Ectodermal cell (in vitro differentiated cells): Measurements from ENCODE around the gene C12orf57.

ENCODE experiments used
- H3K27ac ChIP-seq: 2 replicates; pipeline ENCODE4 v1.7.0; 2013; ENCODE audit warnings: mild to moderate bottlenecking, low read depth, low read length; ENCODE audit not compliant: insufficient read depth, poor library complexity, severe bottlenecking
- H3K27me3 ChIP-seq: 2 replicates; pipeline ENCODE4 v1.7.0; 2013; ENCODE audit warnings: mild to moderate bottlenecking, low read length; ENCODE audit not compliant: insufficient read depth, control insufficient read depth, poor library complexity, severe bottlenecking
- H3K36me3 ChIP-seq: one replicate; pipeline ENCODE4 v1.7.0; 2013; ENCODE audit warnings: low read length; ENCODE audit not compliant: control insufficient read depth, insufficient read depth
- H3K4me1 ChIP-seq: one replicate; pipeline ENCODE4 v1.7.0; 2013; ENCODE audit warnings: low read length; ENCODE audit not compliant: control insufficient read depth, insufficient read depth
- H3K4me3 ChIP-seq: 2 replicates; pipeline ENCODE4 v1.7.0; 2013; ENCODE audit warnings: low read depth, low read length, control low read depth; ENCODE audit not compliant: insufficient read depth
- H3K9me3 ChIP-seq: 2 replicates; pipeline ENCODE4 v1.7.0; 2013; ENCODE audit warnings: mild to moderate bottlenecking, low read length, moderate library complexity; ENCODE audit not compliant: control insufficient read depth
- WGBS, 2 experiments: methylation state at CpG; one replicate each; pipeline ENCODE4 v1.1.7; 2013; ENCODE audit warnings: missing lambda C conversion rate in 2 of 2; 5-methylcytosine and 5-hydroxymethylcytosine counted together

The C12orf57 gene

DNA sequence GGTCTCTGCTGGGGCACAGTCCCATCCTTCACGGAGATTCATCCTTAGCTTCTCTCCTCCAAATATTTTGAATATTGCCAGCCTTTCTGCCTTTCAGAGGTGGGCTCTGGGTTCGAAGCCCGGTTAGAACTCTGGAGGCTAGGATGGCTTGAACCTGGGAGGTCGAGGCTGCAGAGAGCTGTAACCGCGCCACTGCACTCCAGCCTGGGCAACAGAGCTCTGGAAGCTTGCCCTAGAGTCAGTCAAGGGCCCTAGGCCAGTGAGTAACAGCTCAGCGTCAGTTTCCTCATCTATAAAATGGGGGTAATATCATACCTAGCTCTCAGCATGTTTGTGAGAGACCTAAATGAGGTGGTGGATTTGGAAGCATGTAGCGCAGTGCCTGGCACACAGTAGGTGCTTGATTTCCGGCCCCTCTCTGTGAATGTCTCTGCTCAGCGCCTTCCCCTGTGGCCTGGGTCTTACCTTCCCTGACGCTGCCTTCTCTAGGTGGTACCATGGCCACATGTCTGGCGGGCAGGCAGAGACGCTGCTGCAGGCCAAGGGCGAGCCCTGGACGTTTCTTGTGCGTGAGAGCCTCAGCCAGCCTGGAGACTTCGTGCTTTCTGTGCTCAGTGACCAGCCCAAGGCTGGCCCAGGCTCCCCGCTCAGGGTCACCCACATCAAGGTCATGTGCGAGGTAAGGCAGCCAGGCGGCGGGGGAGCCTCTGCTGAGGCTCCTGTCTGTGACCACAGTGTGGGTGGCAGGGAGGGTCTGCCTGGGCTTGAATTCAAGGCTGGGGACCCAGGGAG, 10.7 kb downstream of the C12orf57 start:
- H3K4me1 ChIP-seq: peaks cover 8% of the 10 kb centered on the region
- H3K4me3 ChIP-seq: no peak overlapping the region
- 91 to 92% methylated on average over 21 of the region's 21 CpGs for WGBS, 2 experiments
- no peak overlapping the region for H3K27ac ChIP-seq
- H3K27me3 ChIP-seq: no peaks in the 10 kb centered on the region
- no peaks in the 10 kb centered on the region for H3K36me3 ChIP-seq
- H3K9me3 ChIP-seq: no peaks in the 10 kb centered on the region

DNA sequence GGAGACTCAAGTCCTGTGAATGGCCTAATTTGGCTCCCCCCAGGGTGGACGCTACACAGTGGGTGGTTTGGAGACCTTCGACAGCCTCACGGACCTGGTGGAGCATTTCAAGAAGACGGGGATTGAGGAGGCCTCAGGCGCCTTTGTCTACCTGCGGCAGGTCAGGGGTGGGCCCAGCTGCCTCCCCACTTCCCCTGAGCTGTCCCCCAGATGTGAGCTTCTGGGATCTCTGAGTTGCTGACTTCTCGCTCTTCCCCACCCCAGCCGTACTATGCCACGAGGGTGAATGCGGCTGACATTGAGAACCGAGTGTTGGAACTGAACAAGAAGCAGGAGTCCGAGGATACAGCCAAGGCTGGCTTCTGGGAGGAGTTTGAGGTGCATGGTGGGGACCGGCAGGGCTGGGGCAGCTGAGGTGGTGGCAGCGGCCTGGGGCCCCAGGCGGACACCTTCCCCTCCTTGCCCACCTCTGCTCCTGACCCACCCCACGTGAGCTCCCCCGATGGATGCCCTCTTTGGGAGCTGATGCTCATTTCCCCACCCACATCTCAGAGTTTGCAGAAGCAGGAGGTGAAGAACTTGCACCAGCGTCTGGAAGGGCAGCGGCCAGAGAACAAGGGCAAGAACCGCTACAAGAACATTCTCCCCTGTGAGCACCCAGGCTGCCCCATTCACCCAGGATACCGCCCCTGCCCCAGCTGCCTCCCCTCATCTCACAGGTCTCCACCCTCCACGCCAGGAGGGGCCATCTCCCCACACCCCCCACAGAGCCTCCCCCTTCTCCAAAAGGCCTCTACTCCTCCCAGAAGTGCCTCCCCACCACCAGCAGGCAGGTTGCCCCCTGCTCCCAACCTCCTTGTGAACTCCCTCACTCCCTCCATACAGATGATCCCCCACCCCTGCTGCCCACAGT, 11.5 kb downstream of the C12orf57 start:
- H3K4me3 ChIP-seq: no peak overlapping the region
- H3K4me1 ChIP-seq: peaks cover 8% of the 10 kb centered on the region
- no peak overlapping the region for H3K27ac ChIP-seq
- WGBS, 2 experiments: 94% methylated on average over 22 of the region's 22 CpGs
- H3K27me3 ChIP-seq: no peaks in the 10 kb centered on the region
- no peaks in the 10 kb centered on the region for H3K36me3 ChIP-seq
- no peaks in the 10 kb centered on the region for H3K9me3 ChIP-seq

GRCh38 chr12:6956021-6956727, 12.4 kb downstream of the C12orf57 start:
- H3K9me3 ChIP-seq: no peaks in the 10 kb centered on the region
- H3K4me1 ChIP-seq: peaks cover 14% of the 10 kb centered on the region
- no peaks in the 10 kb centered on the region for H3K36me3 ChIP-seq
- WGBS, 2 experiments: 86 to 88% methylated on average over 28 of the region's 28 CpGs
- H3K27ac ChIP-seq: no peak overlapping the region
- H3K4me3 ChIP-seq: no peak overlapping the region
- H3K27me3 ChIP-seq: no peaks in the 10 kb centered on the region

- Histone ChIP-seq H3K27ac (no peak overlapping the region), H3K27me3 (no peaks in the 10 kb centered on the region), H3K9me3 (no peaks in the 10 kb centered on the region), H3K36me3 (no peaks in the 10 kb centered on the region), H3K4me1 (peaks cover 23% of the 10 kb centered on the region), H3K4me3 (no peak overlapping the region)
- WGBS, 2 experiments: 94% methylated on average over 20 of the region's 20 CpGs
Measured at GRCh38 chr12:6957151-6957701, 13.4 kb downstream of the C12orf57 start.

DNA sequence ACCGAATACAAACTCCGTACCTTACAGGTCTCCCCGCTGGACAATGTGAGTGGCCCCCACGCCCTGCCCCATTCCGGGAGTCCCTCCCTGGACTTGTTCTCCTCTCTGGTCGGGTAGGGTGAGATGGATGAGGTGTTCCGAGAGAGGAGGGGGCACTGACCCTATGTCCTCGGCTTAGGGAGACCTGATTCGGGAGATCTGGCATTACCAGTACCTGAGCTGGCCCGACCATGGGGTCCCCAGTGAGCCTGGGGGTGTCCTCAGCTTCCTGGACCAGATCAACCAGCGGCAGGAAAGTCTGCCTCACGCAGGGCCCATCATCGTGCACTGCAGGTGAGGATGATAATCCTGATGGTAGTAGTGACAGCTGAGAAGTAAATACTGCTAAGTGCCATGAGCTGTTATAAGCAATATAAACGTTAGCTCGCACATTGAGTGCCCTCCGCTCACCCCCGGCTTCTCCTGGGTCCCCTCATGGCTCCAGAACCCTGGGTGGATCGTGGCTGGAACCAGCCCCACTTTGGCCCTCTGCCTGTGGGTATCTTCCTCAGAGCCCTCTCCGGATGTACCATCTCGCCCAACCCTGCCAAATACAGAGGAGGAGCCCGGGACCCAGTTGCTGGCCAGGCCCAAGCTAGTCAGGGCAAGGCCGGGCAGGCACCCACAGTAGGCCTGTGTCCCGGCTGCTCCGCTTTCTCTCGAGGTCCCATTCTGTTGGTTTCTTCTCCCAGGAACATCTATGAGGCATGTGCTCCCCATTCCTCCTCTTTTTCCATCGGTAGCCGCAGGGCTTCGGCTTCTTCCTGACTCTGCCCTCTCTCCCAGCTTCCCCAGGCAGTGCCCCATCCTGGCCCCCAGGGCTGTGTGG, 14.2 kb downstream of the C12orf57 start:
- no peaks in the 10 kb centered on the region for H3K27me3 ChIP-seq
- no peak overlapping the region for H3K4me3 ChIP-seq
- no peak overlapping the region for H3K27ac ChIP-seq
- H3K9me3 ChIP-seq: no peaks in the 10 kb centered on the region
- 91 to 92% methylated on average over 28 of the region's 28 CpGs for WGBS, 2 experiments
- no peaks in the 10 kb centered on the region for H3K36me3 ChIP-seq
- H3K4me1 ChIP-seq: peaks cover 30% of the 10 kb centered on the region

DNA sequence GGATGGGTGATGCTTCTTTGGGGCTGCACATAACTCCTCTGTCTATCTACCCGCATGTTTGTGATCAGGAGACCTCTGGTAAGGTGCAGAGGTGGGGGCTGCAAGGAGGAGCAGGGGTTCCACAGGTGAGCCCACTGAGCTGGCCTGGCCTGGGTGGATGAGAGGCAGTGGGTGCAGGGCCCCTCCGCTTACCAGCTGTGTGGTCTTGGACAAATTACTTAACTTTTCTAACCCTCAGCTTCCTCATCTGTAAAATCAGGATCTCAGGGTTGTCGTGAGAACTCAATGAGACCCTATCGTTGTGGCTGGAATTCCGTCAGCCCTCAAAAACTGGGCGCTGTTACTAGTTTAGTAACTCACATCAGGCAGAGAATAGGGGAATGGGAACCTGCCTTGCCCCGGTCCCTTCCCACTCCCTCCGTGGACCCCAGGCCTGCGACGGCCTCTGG, 14.8 kb downstream of the C12orf57 start:
- Histone ChIP-seq H3K27ac (no peak overlapping the region), H3K9me3 (no peaks in the 10 kb centered on the region), H3K36me3 (no peaks in the 10 kb centered on the region), H3K4me3 (no peak overlapping the region), H3K27me3 (no peaks in the 10 kb centered on the region), H3K4me1 (peaks cover 28% of the 10 kb centered on the region)
- 89 to 90% methylated on average over 10 of the region's 10 CpGs for WGBS, 2 experiments

DNA sequence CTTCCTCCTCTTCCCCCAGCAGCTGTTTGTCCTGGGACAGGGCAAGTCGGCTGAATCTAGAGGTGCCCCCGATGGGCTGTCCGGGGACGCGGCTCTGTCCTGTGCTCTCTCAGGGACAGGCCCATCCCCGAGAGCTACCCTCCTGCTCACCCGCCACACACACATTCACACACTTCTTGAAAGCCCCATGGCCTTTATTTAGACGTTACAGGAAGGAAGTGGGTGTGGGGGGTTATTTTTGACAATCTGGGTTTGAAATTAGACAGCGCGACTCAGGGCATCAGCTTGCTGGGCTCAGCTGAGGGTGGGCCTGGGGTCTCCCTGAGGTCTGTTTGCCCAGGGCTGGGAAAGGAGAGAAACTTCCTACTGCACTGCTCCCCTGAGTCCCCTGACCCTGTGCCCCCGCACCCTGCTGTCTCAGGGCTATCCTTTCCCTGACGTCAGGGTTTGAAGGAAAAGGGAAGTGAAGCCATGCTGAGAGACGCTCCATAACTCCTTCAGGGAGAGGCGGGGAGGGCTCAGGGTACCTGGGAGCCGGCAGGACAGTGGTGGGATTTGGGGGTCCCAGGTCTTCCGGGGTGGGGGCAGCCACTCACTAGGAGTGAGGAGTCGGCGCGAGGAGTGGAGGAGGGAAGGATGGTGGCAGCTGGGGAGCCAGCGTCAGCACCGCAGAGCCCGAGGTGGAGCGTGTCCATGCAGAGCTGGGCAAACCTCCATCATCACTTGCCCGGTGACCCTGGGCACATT, 15.4 kb downstream of the C12orf57 start:
- Histone ChIP-seq H3K9me3 (no peaks in the 10 kb centered on the region), H3K4me3 (no peak overlapping the region), H3K36me3 (no peaks in the 10 kb centered on the region), H3K27ac (no peak overlapping the region), H3K27me3 (no peaks in the 10 kb centered on the region), H3K4me1 (peaks cover 26% of the 10 kb centered on the region)
- WGBS, 2 experiments: 85 to 86% methylated on average over 22 to 23 of the region's 24 CpGs

DNA sequence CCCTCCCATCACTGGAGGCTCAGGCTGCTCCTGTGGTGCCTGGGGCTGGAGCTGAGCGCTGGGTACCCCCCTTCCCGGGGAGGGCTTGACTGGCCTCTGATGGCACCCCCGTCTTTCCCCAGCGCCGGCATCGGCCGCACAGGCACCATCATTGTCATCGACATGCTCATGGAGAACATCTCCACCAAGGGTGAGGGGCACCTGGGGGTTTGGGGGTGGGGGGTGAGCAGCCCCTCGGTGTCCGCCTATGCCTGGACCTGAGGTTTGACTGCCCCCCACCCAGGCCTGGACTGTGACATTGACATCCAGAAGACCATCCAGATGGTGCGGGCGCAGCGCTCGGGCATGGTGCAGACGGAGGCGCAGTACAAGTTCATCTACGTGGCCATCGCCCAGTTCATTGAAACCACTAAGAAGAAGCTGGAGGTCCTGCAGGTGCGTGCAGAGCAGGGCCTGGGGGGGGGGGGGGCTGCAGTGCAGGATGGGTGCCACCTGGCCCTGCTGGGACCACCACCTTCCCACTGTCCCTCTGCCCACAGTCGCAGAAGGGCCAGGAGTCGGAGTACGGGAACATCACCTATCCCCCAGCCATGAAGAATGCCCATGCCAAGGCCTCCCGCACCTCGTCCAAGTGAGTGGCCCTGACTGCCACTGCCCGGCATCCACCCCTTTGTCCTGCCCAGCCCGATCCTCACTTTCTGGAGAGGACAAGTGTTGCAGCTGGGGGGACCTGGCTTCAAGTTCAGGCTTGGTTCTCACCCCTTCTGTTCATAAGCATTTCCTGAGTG, 16.2 kb downstream of the C12orf57 start:
- no peaks in the 10 kb centered on the region for H3K9me3 ChIP-seq
- H3K27ac ChIP-seq: no peak overlapping the region
- H3K4me3 ChIP-seq: no peak overlapping the region
- no peaks in the 10 kb centered on the region for H3K27me3 ChIP-seq
- WGBS, 2 experiments: 93 to 94% methylated on average over 26 of the region's 26 CpGs
- no peaks in the 10 kb centered on the region for H3K36me3 ChIP-seq
- H3K4me1 ChIP-seq: peaks cover 26% of the 10 kb centered on the region
